CD4-positive, alpha-beta memory T cell (primary cell): Measurements from ENCODE around the gene BCL2L12. TPM values are rescaled to one million over a fixed set of nuclear protein-coding genes. Genes with fewer than 3 reads are reported as not detected.
A peak's percentile ranks its signal among the peaks of the same experiment; 100 is the strongest.

Experiments
- CTCF ChIA-PET: fragments of 350-600 bp; sonication (Branson Sonifier 250); formaldehyde crosslinking; loops from one replicate; lab custom pipeline; 2021; ENCODE audit warnings: inconsistent platforms; ENCODE audit not compliant: partially characterized antibody; lab: Charles Lee
- POLR2A ChIA-PET: fragments of 350-600 bp; sonication (Branson Sonifier 250); formaldehyde crosslinking; loops from one replicate; lab custom pipeline; 2021; ENCODE audit not compliant: partially characterized antibody; lab: Charles Lee
- DNase-seq, 5 donors: peaks; one replicate each; pipeline versions ENCODE4 v3.0.0 to v3.0.0-alpha.2; 2020 to 2022; ENCODE audit warnings: mixed read lengths in 1 of 5
- H3K27ac ChIP-seq: one replicate; pipeline ENCODE4 v1.7.0; 2013; ENCODE audit warnings: low read depth, low read length
- H3K27me3 ChIP-seq: 2 replicates; pipeline ENCODE4 v1.7.0; 2013; ENCODE audit warnings: mild to moderate bottlenecking, low read length, moderate library complexity; ENCODE audit not compliant: insufficient read depth
- H3K36me3 ChIP-seq: 2 replicates; pipeline ENCODE4 v1.7.0; 2013; ENCODE audit warnings: mild to moderate bottlenecking, low read length, moderate library complexity; ENCODE audit not compliant: insufficient read depth
- H3K4me1 ChIP-seq: 2 replicates; pipeline ENCODE4 v1.7.0; 2013; ENCODE audit warnings: mild to moderate bottlenecking, low read length, moderate library complexity; ENCODE audit not compliant: insufficient read depth
- H3K4me3 ChIP-seq, 2 donors: one replicate each; pipeline ENCODE4 v1.7.0; 2013; ENCODE audit warnings: low read length in 2 of 2, mild to moderate bottlenecking in 1 of 2
- H3K9me3 ChIP-seq, 2 donors: one replicate each; pipeline ENCODE4 v1.7.0; 2013; ENCODE audit warnings: low read length in 2 of 2, control low read depth in 1 of 2; ENCODE audit not compliant: control insufficient read depth in 1 of 2
- H3K27ac Mint-ChIP-seq, 7 donors: one replicate each; pipeline ENCODE4 v1.8.0; 2020 to 2021; ENCODE audit warnings: mixed read lengths in 7 of 7, mild to moderate bottlenecking in 6 of 7, inconsistent platforms in 3 of 7, moderate library complexity in 3 of 7
- H3K27me3 Mint-ChIP-seq, 2 donors: one replicate each; pipeline ENCODE4 v1.8.0; 2020 to 2021; ENCODE audit warnings: mixed read lengths in 2 of 2
- H3K36me3 Mint-ChIP-seq, 2 donors: one replicate each; pipeline ENCODE4 v1.8.0; 2020 to 2021; ENCODE audit warnings: mixed read lengths in 2 of 2, inconsistent platforms in 1 of 2, mild to moderate bottlenecking in 1 of 2
- H3K4me1 Mint-ChIP-seq, 4 donors: one replicate each; pipeline ENCODE4 v1.8.0; 2020 to 2021; ENCODE audit warnings: mixed read lengths in 4 of 4, mild to moderate bottlenecking in 1 of 4
- H3K4me3 Mint-ChIP-seq, 8 donors: one replicate each; pipeline ENCODE4 v1.8.0; 2020 to 2021; ENCODE audit warnings: mixed read lengths in 8 of 8, mild to moderate bottlenecking in 7 of 8, moderate library complexity in 6 of 8, inconsistent platforms in 3 of 8
- H3K9me3 Mint-ChIP-seq, 8 donors: one replicate each; pipeline ENCODE4 v1.8.0; 2020 to 2021; ENCODE audit warnings: mixed read lengths in 8 of 8, mild to moderate bottlenecking in 5 of 8, inconsistent platforms in 3 of 8, moderate library complexity in 1 of 8
- intact Hi-C: fragments of 100-400 bp; cut with micrococcal nuclease; formaldehyde crosslinking; loops from one replicate; pipeline ENCODE4 v1.15.1; 2023
- polyA plus RNA-seq, 2 donors: library from polyadenylated mRNA; unstranded; fragments of 300-500 nt; fragmentation: Illumina TruSeq; gene quantifications; one replicate each; pipeline ENCODE4 v1.2.3, GENCODE V29; 2021
- total RNA-seq, 2 experiments: library from RNA; stranded (reverse); gene quantifications; one replicate each; pipeline ENCODE4 v1.2.3, GENCODE V29; 2021

Gene BCL2L12
- total and polyA plus RNA-seq, 4 experiments from 2014 or later, result 16.3 to 22.1 (median 19.5) TPM

GRCh38 chr19:49636233-49636932 lies 29.4 kb upstream of the BCL2L12 start:
- peaks cover 22 to 43% (median 31%) of the 10 kb centered on the region in 4 donors for H3K4me1 Mint-ChIP-seq
- Histone ChIP-seq H3K27me3 (no peaks in the 10 kb centered on the region), H3K36me3 (no peaks in the 10 kb centered on the region), H3K27ac (no peak overlapping the region), H3K4me1 (peaks cover 31% of the 10 kb centered on the region), H3K9me3 (no peaks in the 10 kb centered on the region), H3K4me3 (no peak overlapping the region)
- H3K9me3 Mint-ChIP-seq, result peaks cover 0 to 2% (median 0%) of the 10 kb centered on the region in 8 donors
- peaks cover 0 to 1% of the 10 kb centered on the region in 2 donors for H3K36me3 Mint-ChIP-seq
- POLR2A ChIA-PET, result interaction anchor here (1.2 to 1.8 kb wide), 3 partner anchors 23 to 46 kb away, joined by 3 to 5 read pairs (median 3); partner anchors contain the start of gene PRR12
- intact Hi-C loops, result no loop called here
- no peak overlapping the region for H3K4me3 Mint-ChIP-seq
- no peaks in the 10 kb centered on the region for H3K27me3 Mint-ChIP-seq
- H3K27ac Mint-ChIP-seq, result peak overlapping the region in 2 of 7 donors; percentile 42 to 73
- CTCF ChIA-PET, result no interaction called here
- DNase-seq, result no peak

- no peak overlapping the region for H3K27ac ChIP-seq
- Mint-ChIP-seq H3K27ac (peak overlapping the region in 6 of 7 donors; percentile 51 to 95 (median 87)), H3K4me1 (peaks cover 30 to 58% (median 42%) of the 10 kb centered on the region in 4 donors), H3K4me3 (peak overlapping the region in 7 of 8 donors; percentile 9 to 87 (median 77)), H3K36me3 (peaks cover 0 to 8% of the 10 kb centered on the region in 2 donors), H3K9me3 (peaks cover 0 to 2% (median 0%) of the 10 kb centered on the region in 8 donors), H3K27me3 (no peaks in the 10 kb centered on the region)
- POLR2A ChIA-PET, result interaction anchor here (0.7 to 5.0 kb wide), 8 partner anchors 21 to 358 kb away, joined by 3 to 66 read pairs (median 3); partner anchors contain the start of genes BCL2L12, IRF3, PRMT1 and PRR12
- H3K9me3 ChIP-seq, result no peaks in the 10 kb centered on the region
- intact Hi-C loops, result no loop called here
- DNase-seq, result no peak
- no peaks in the 10 kb centered on the region for H3K36me3 ChIP-seq
- H3K27me3 ChIP-seq, result no peaks in the 10 kb centered on the region
- CTCF ChIA-PET, result interaction anchor here (0.9 kb wide), 1 partner anchor 44 kb away, joined by 4 read pairs; no protein-coding TSS in a partner anchor
- no peak overlapping the region for H3K4me3 ChIP-seq
- peaks cover 40% of the 10 kb centered on the region for H3K4me1 ChIP-seq
These were observed 27.7 kb upstream of the BCL2L12 start for GRCh38 chr19:49637821-49638738.

- intact Hi-C loops, result loop anchor here (1.0 to 5.0 kb wide), 9 partner anchors 38 to 1317 kb away; partner anchors contain the start of genes AKT1S1, ALDH16A1, GYS1 and LMTK3
- Mint-ChIP-seq H3K4me1 (peaks cover 43 to 73% (median 56%) of the 10 kb centered on the region in 4 donors), H3K9me3 (peaks cover 0 to 2% (median 0%) of the 10 kb centered on the region in 8 donors), H3K4me3 (peak overlapping the region; percentile 80 to 95 (median 90)), H3K27me3 (no peaks in the 10 kb centered on the region), H3K36me3 (peaks cover 3 to 14% of the 10 kb centered on the region in 2 donors), H3K27ac (peak overlapping the region; percentile 81 to 100 (median 97))
- ChIA-PET CTCF (interaction anchor here (0.7 to 2.9 kb wide), 14 partner anchors 8 to 174 kb away, joined by 3 to 22 read pairs (median 4); partner anchors contain the start of genes FUZ, NOSIP, PRMT1 and PRR12), POLR2A (interaction anchor here (0.6 to 5.0 kb wide), 26 partner anchors 8 to 646 kb away, joined by 3 to 146 read pairs (median 8); partner anchors contain the start of genes AKT1S1, ALDH16A1, BCL2L12 and FLT3LG)
- Histone ChIP-seq H3K4me1 (peaks cover 55% of the 10 kb centered on the region), H3K9me3 (no peaks in the 10 kb centered on the region), H3K27ac (peak overlapping the region; percentile 97), H3K4me3 (peak overlapping the region in 1 of 2 donors; percentile 42), H3K36me3 (no peaks in the 10 kb centered on the region), H3K27me3 (no peaks in the 10 kb centered on the region)
- DNase-seq, result no peak
These were observed 26.2 kb upstream of the BCL2L12 start for GRCh38 chr19:49639401-49640112.

- Histone ChIP-seq H3K27me3 (no peaks in the 10 kb centered on the region), H3K4me1 (peaks cover 63% of the 10 kb centered on the region), H3K4me3 (peak within 1 kb of the TSS; percentile 42 to 73), H3K36me3 (no peaks in the 10 kb centered on the region), H3K9me3 (no peaks in the 10 kb centered on the region), H3K27ac (peak within 1 kb of the TSS; percentile 97)
- POLR2A ChIA-PET, result interaction anchor here (0.6 to 5.0 kb wide), 34 partner anchors 9 to 765 kb away, joined by 3 to 146 read pairs (median 5); partner anchors contain the start of genes AKT1S1, ALDH16A1, BCL2L12 and FLT3LG
- Mint-ChIP-seq H3K27ac (peak within 1 kb of the TSS; percentile 96 to 100 (median 99)), H3K9me3 (peaks cover 0 to 2% (median 0%) of the 10 kb centered on the region in 8 donors), H3K36me3 (peaks cover 3 to 15% of the 10 kb centered on the region in 2 donors), H3K4me1 (peaks cover 44 to 73% (median 56%) of the 10 kb centered on the region in 4 donors), H3K4me3 (peak within 1 kb of the TSS; percentile 89 to 95 (median 92)), H3K27me3 (no peaks in the 10 kb centered on the region)
- CTCF ChIA-PET, result interaction anchor here (0.5 to 2.9 kb wide), 17 partner anchors 9 to 248 kb away, joined by 3 to 22 read pairs (median 4); partner anchors contain the start of genes BCL2L12, FUZ, IRF3 and NOSIP
- DNase-seq, result peak; percentile 99 to 100 (median 100)
- intact Hi-C loops, result loop anchor here (1.0 to 5.0 kb wide), 9 partner anchors 37 to 1318 kb away; partner anchors contain the start of genes AKT1S1, ALDH16A1, GYS1 and LMTK3
These were observed 25.4 kb upstream of the BCL2L12 start, which contains the start of gene RRAS for GRCh38 chr19:49640113-49640898. TSS of gene RRAS (minus strand) at chr19:49640143. CDS start at chr19:49640098, 45 bp downstream.

GRCh38 chr19:49641688-49642491 lies 23.8 kb upstream of the BCL2L12 start, which contains the start of gene SCAF1:
TSS of gene SCAF1 (plus strand) at chr19:49642209. CDS start at chr19:49645027, 2,818 bp downstream.
- Histone ChIP-seq H3K4me3 (peak within 1 kb of the TSS; percentile 73 to 79), H3K36me3 (peaks cover 15% of the 10 kb centered on the region), H3K27me3 (no peaks in the 10 kb centered on the region), H3K9me3 (no peaks in the 10 kb centered on the region), H3K4me1 (peaks cover 64% of the 10 kb centered on the region), H3K27ac (peak within 1 kb of the TSS; percentile 97)
- no peaks in the 10 kb centered on the region for H3K27me3 Mint-ChIP-seq
- ChIA-PET POLR2A (interaction anchor here (0.6 to 5.0 kb wide), 19 partner anchors 14 to 677 kb away, joined by 3 to 146 read pairs (median 5); partner anchors contain the start of genes AKT1S1, ALDH16A1, BCL2L12 and FTL), CTCF (interaction anchor here (1.0 to 3.1 kb wide), 6 partner anchors 23 to 62 kb away, joined by 3 to 18 read pairs (median 8); partner anchors contain the start of gene NOSIP)
- peaks cover 3 to 29% of the 10 kb centered on the region in 2 donors for H3K36me3 Mint-ChIP-seq
- intact Hi-C loops, result loop anchor here (1.0 to 5.0 kb wide), 8 partner anchors 23 to 1320 kb away; partner anchors contain the start of genes ALDH16A1, BCL2L12, GYS1 and IRF3
- peak; percentile 99 to 100 (median 100) for DNase-seq
- H3K9me3 Mint-ChIP-seq, result no peaks in the 10 kb centered on the region
- peak within 1 kb of the TSS; percentile 96 to 100 (median 99) for H3K27ac Mint-ChIP-seq
- peak within 1 kb of the TSS; percentile 89 to 95 (median 92) for H3K4me3 Mint-ChIP-seq
- H3K4me1 Mint-ChIP-seq, result peaks cover 47 to 79% (median 58%) of the 10 kb centered on the region in 4 donors
